ENCODE measurements around the gene NOP16.
"Not testable (repeated sequence)": the region's sequence is repeated elsewhere in the genome, so short reads cannot be mapped to it uniquely, and the experiment has no call there.

The NOP16 gene

GRCh38 chr5:176408590-176408989 is 20.2 kb upstream of the NOP16 start:
- DNase-seq (ENCODE audit: low spot score) = no peak

- DNase-seq (ENCODE audit: low spot score) = not testable (repeated sequence)
These were observed 19.8 kb upstream of the NOP16 start for GRCh38 chr5:176408252-176408573.

GRCh38 chr5:176407456-176408251 is 19.3 kb upstream of the NOP16 start:
- DNase-seq (ENCODE audit: low spot score) = no peak

- peak; percentile 71 for DNase-seq (ENCODE audit: low spot score)
These were observed 18.1 kb upstream of the NOP16 start for GRCh38 chr5:176406436-176407052.

GRCh38 chr5:176405656-176406435 is 17.4 kb upstream of the NOP16 start:
- peak; percentile 32 for DNase-seq (ENCODE audit: low spot score)

GRCh38 chr5:176401281-176402205 is 13.1 kb upstream of the NOP16 start:
- DNase-seq (ENCODE audit: low spot score) = no peak

- no peak for DNase-seq (ENCODE audit: low spot score)
These were observed 12.2 kb upstream of the NOP16 start for GRCh38 chr5:176400382-176401156.

- DNase-seq (ENCODE audit: low spot score) = no peak
These were observed 9.5 kb upstream of the NOP16 start for GRCh38 chr5:176397736-176398420.

GRCh38 chr5:176396330-176396729 is 7.9 kb upstream of the NOP16 start:
- DNase-seq (ENCODE audit: low spot score) = no peak

- no peak for DNase-seq (ENCODE audit: low spot score)
These were observed 6.7 kb upstream of the NOP16 start for GRCh38 chr5:176394881-176395675.

- DNase-seq (ENCODE audit: low spot score) = no peak
These were observed 5.7 kb upstream of the NOP16 start for GRCh38 chr5:176394096-176394495.

- DNase-seq (ENCODE audit: low spot score) = no peak
These were observed 4.1 kb upstream of the NOP16 start for GRCh38 chr5:176392526-176392925.

GRCh38 chr5:176391999-176392398 is 3.6 kb upstream of the NOP16 start:
- DNase-seq (ENCODE audit: low spot score) = no peak

GRCh38 chr5:176391479-176391878 is 3.1 kb upstream of the NOP16 start:
- no peak for DNase-seq (ENCODE audit: low spot score)

- no peak for DNase-seq (ENCODE audit: low spot score)
These were observed 1.0 kb upstream of the NOP16 start for GRCh38 chr5:176389135-176390123.

GRCh38 chr5:176388003-176388443 is 375 bp downstream of the NOP16 start:
- no peak for DNase-seq (ENCODE audit: low spot score)

- DNase-seq (ENCODE audit: low spot score) = no peak
These were observed 943 bp downstream of the NOP16 start for GRCh38 chr5:176387384-176387925.

- no peak for DNase-seq (ENCODE audit: low spot score)
These were observed 1.9 kb downstream of the NOP16 start for GRCh38 chr5:176386491-176386890.
